Activated T-helper 1 cell treated with Interleukin-2 at 50 U/mL for 16 hours (primary cell): Measurements from ENCODE around the gene CACNA1B.

Experiments
- DNase-seq: peaks from one replicate; pipeline ENCODE4 v3.0.0-alpha.2; 2020; ENCODE audit warnings: low read depth

CACNA1B gene

GRCh38 chr9:138053321-138053868, 175.8 kb downstream of the CACNA1B start:
- DNase-seq: no peak

GRCh38 chr9:138053996-138054752, 176.6 kb downstream of the CACNA1B start:
- no peak for DNase-seq

GRCh38 chr9:138057726-138058125, 180.1 kb downstream of the CACNA1B start:
- DNase-seq: no peak

GRCh38 chr9:138058181-138058580, 180.6 kb downstream of the CACNA1B start:
- no peak for DNase-seq

GRCh38 chr9:138059196-138059595, 181.6 kb downstream of the CACNA1B start:
- no peak for DNase-seq

- no peak for DNase-seq
Measured at GRCh38 chr9:138060365-138060764, 182.8 kb downstream of the CACNA1B start.

- no peak for DNase-seq
Measured at GRCh38 chr9:138060881-138061280, 183.3 kb downstream of the CACNA1B start.

GRCh38 chr9:138061631-138062030, 184.0 kb downstream of the CACNA1B start:
- no peak for DNase-seq

- no peak for DNase-seq
Measured at GRCh38 chr9:138062196-138062595, 184.6 kb downstream of the CACNA1B start.

GRCh38 chr9:138063033-138063432, 185.5 kb downstream of the CACNA1B start:
- no peak for DNase-seq

- no peak for DNase-seq
Measured at GRCh38 chr9:138063785-138064184, 186.2 kb downstream of the CACNA1B start.

- no peak for DNase-seq
Measured at GRCh38 chr9:138064547-138064946, 187.0 kb downstream of the CACNA1B start.

GRCh38 chr9:138065287-138065686, 187.7 kb downstream of the CACNA1B start:
- DNase-seq: no peak

GRCh38 chr9:138066049-138066448, 188.5 kb downstream of the CACNA1B start:
- no peak for DNase-seq

GRCh38 chr9:138067613-138068367, 190.2 kb downstream of the CACNA1B start:
- no peak for DNase-seq

- no peak for DNase-seq
Measured at GRCh38 chr9:138068601-138069035, 191.0 kb downstream of the CACNA1B start.

- no peak for DNase-seq
Measured at GRCh38 chr9:138069731-138070456, 192.3 kb downstream of the CACNA1B start.

GRCh38 chr9:138070815-138071214, 193.2 kb downstream of the CACNA1B start:
- DNase-seq: no peak

GRCh38 chr9:138071292-138071691, 193.7 kb downstream of the CACNA1B start:
- no peak for DNase-seq

GRCh38 chr9:138071731-138072130, 194.1 kb downstream of the CACNA1B start:
- DNase-seq: no peak

GRCh38 chr9:138072161-138072842, 194.7 kb downstream of the CACNA1B start:
- no peak for DNase-seq

- no peak for DNase-seq
Measured at GRCh38 chr9:138072897-138073296, 195.3 kb downstream of the CACNA1B start.
